H1 (cell line): ENCODE data around the gene RPS6KC1. TPM values are rescaled to one million over a fixed set of nuclear protein-coding genes. Genes with fewer than 3 reads are reported as not detected.
"Not testable (repeated sequence)": the region's sequence is repeated elsewhere in the genome, so short reads cannot be mapped to it uniquely, and the experiment has no call there.

ENCODE experiments used
- CTCF ChIA-PET: fragments of 300-600 bp; sonication (Branson Sonifier 250); formaldehyde crosslinking; loops from one replicate; lab custom pipeline; 2021; ENCODE audit not compliant: partially characterized antibody; lab: Charles Lee
- POLR2A ChIA-PET: fragments of 300-600 bp; sonication (Branson Sonifier 250); formaldehyde crosslinking; loops from one replicate; lab custom pipeline; 2021; ENCODE audit warnings: inconsistent platforms; ENCODE audit not compliant: partially characterized antibody; lab: Charles Lee
- DNase-seq, 2 experiments: peaks; one replicate each; pipeline versions ENCODE4 v3.0.0 to v3.0.0-alpha.2; 2010 to 2022; ENCODE audit warnings: low spot score in 2 of 2, low read depth in 1 of 2, mixed read lengths in 1 of 2
- FAIRE-seq: peaks from 2 replicates; lab custom pipeline; 2011; peaks lifted over from hg19 to GRCh38; lab: Jason Lieb, UNC
- H2AFZ ChIP-seq: 2 replicates; pipeline ENCODE4 v1.8.1; 2012; ENCODE audit warnings: low read length, inconsistent platforms
- H2AK5ac ChIP-seq: 2 replicates; pipeline ENCODE4 v1.6.1; 2013; ENCODE audit warnings: low read depth, low read length
- H2BK120ac ChIP-seq: replicated peaks from 2 replicates; pipeline ENCODE3; 2013; ENCODE audit warnings: low read depth, low read length, inconsistent platforms
- H2BK12ac ChIP-seq: 2 replicates; pipeline ENCODE4 v1.6.1; 2013; ENCODE audit warnings: low read depth, low read length
- H2BK15ac ChIP-seq: 2 replicates; pipeline ENCODE4 v1.6.1; 2013; ENCODE audit warnings: low read length
- H2BK20ac ChIP-seq: 2 replicates; pipeline ENCODE4 v1.6.1; 2013; ENCODE audit warnings: low read length
- H2BK5ac ChIP-seq: 2 replicates; pipeline ENCODE4 v1.6.1; 2013; ENCODE audit warnings: low read depth, low read length
- H3K14ac ChIP-seq: 2 replicates; pipeline ENCODE4 v1.6.1; 2013; ENCODE audit warnings: inconsistent platforms; ENCODE audit not compliant: insufficient read length
- H3K18ac ChIP-seq: 2 replicates; pipeline ENCODE4 v1.6.1; 2013; ENCODE audit warnings: low read length; ENCODE audit errors: extremely low read depth
- H3K23ac ChIP-seq: 2 replicates; pipeline ENCODE4 v1.6.1; 2013; ENCODE audit warnings: inconsistent platforms; ENCODE audit not compliant: insufficient read length
- H3K23me2 ChIP-seq: 2 replicates; pipeline ENCODE4 v1.6.1; 2013; ENCODE audit warnings: low read depth, low read length
- H3K27ac ChIP-seq: 2 replicates; pipeline ENCODE4 v1.6.1; 2011; ENCODE audit warnings: low read depth, low read length, inconsistent platforms
- H3K27me3 ChIP-seq, 4 experiments: replicated peaks in 1 of 4; 1 replicate in 1 of 4; 2 replicates in 3 of 4; pipeline versions ENCODE4 v1.6.1 to v1.8.1; 2011 to 2013; ENCODE audit warnings: low read length in 3 of 4, mild to moderate bottlenecking in 3 of 4, inconsistent platforms in 2 of 4, mixed read lengths in 2 of 4, moderate library complexity in 1 of 4; ENCODE audit not compliant: control insufficient read depth in 3 of 4, insufficient read depth in 3 of 4; ENCODE audit errors: extremely low read depth in 1 of 4
- H3K36me3 ChIP-seq, 4 experiments: 2 replicates each; pipeline versions ENCODE4 v1.6.1 to v1.8.1; 2011 to 2013; ENCODE audit warnings: mild to moderate bottlenecking in 4 of 4, low read length in 3 of 4, moderate library complexity in 2 of 4, control low read depth in 1 of 4, inconsistent platforms in 1 of 4; ENCODE audit not compliant: insufficient read depth in 4 of 4, control insufficient read depth in 2 of 4
- H3K4ac ChIP-seq: replicated peaks from 2 replicates; pipeline ENCODE3; 2013; ENCODE audit warnings: low read length, low read depth, mixed read lengths, inconsistent platforms; ENCODE audit not compliant: insufficient read length
- H3K4me1 ChIP-seq, 4 experiments: replicated peaks in 1 of 4; 1 replicate in 1 of 4; 2 replicates in 3 of 4; pipeline versions ENCODE4 v1.6.1 to v1.8.1; 2011 to 2013; ENCODE audit warnings: low read length in 3 of 4, inconsistent platforms in 2 of 4, mixed read lengths in 1 of 4; ENCODE audit not compliant: insufficient read depth in 4 of 4, control insufficient read depth in 3 of 4
- H3K4me2 ChIP-seq, 2 experiments: 2 replicates each; pipeline versions ENCODE4 v1.6.1 to v1.8.1; 2011 to 2013; ENCODE audit warnings: low read depth in 2 of 2, low read length in 2 of 2, control low read depth in 1 of 2, inconsistent platforms in 1 of 2, mild to moderate bottlenecking in 1 of 2; ENCODE audit not compliant: insufficient read depth in 1 of 2
- H3K4me3 ChIP-seq, 4 experiments: fragments of 200-600, 300-600 bp in 1 of 4; sonication (generic), shearing (Covaris generic), sonication (Bioruptor Twin) in 1 of 4; 2 replicates each; pipeline versions ENCODE4 v1.5.1 to v1.8.1; 2011 to 2016; ENCODE audit warnings: low read length in 4 of 4, low read depth in 3 of 4, control low read depth in 2 of 4, inconsistent platforms in 2 of 4, mild to moderate bottlenecking in 2 of 4, mixed read lengths in 1 of 4, moderate library complexity in 1 of 4; ENCODE audit not compliant: insufficient read depth in 2 of 4; ENCODE audit errors: extremely low read depth in 1 of 4
- H3K56ac ChIP-seq: replicated peaks from 2 replicates; pipeline ENCODE3; 2013; ENCODE audit warnings: low read depth, mild to moderate bottlenecking, mixed read lengths, low read length, inconsistent platforms; ENCODE audit not compliant: insufficient read length
- H3K79me1 ChIP-seq: 2 replicates; pipeline ENCODE4 v1.6.1; 2013; ENCODE audit warnings: low read depth, low read length, control low read depth
- H3K79me2 ChIP-seq, 2 experiments: 2 replicates each; pipeline versions ENCODE4 v1.6.1 to v1.8.1; 2012 to 2013; ENCODE audit warnings: low read length in 2 of 2, mild to moderate bottlenecking in 2 of 2, inconsistent platforms in 1 of 2; ENCODE audit not compliant: insufficient read depth in 2 of 2, control insufficient read depth in 1 of 2
- H3K9ac ChIP-seq, 4 experiments: replicated peaks in 1 of 4; 1 replicate in 1 of 4; 2 replicates in 3 of 4; pipeline versions ENCODE4 v1.6.1 to v1.8.1; 2011 to 2013; ENCODE audit warnings: low read depth in 3 of 4, low read length in 3 of 4, control low read depth in 2 of 4, mild to moderate bottlenecking in 2 of 4, moderate library complexity in 2 of 4, inconsistent platforms in 1 of 4; ENCODE audit errors: extremely low read depth in 1 of 4
- H3K9me3 ChIP-seq, 2 experiments: 2 replicates each; pipeline versions ENCODE4 v1.6.1 to v1.8.1; 2012 to 2013; ENCODE audit warnings: mild to moderate bottlenecking in 2 of 2, moderate library complexity in 2 of 2, control low read depth in 1 of 2, inconsistent platforms in 1 of 2, low read depth in 1 of 2, low read length in 1 of 2, mixed read lengths in 1 of 2; ENCODE audit not compliant: insufficient read depth in 2 of 2
- H4K20me1 ChIP-seq, 2 experiments: replicated peaks in 1 of 2; 2 replicates each; pipeline versions ENCODE3 to v1.8.1; 2011 to 2013; ENCODE audit warnings: inconsistent platforms in 2 of 2, low read length in 2 of 2, mild to moderate bottlenecking in 1 of 2; ENCODE audit not compliant: insufficient read depth in 2 of 2, control insufficient read depth in 1 of 2
- H4K5ac ChIP-seq: 2 replicates; pipeline ENCODE4 v1.6.1; 2013; ENCODE audit warnings: low read length, low read depth, mixed read lengths, inconsistent platforms; ENCODE audit not compliant: insufficient read length
- H4K8ac ChIP-seq: 2 replicates; pipeline ENCODE4 v1.8.0; 2013; ENCODE audit warnings: mild to moderate bottlenecking, moderate library complexity, low read length, inconsistent platforms; ENCODE audit not compliant: insufficient read depth; ENCODE audit errors: extremely low read depth
- H4K91ac ChIP-seq: replicated peaks from 2 replicates; pipeline ENCODE3; 2013; ENCODE audit warnings: low read length, mixed read lengths, inconsistent platforms; ENCODE audit not compliant: insufficient read length
- whole genome bisulfite sequencing, 2 experiments: shearing (Covaris generic) in 1 of 2; methylation state at CpG; one replicate each; pipeline versions ENCODE4 v1.1.6 to v1.1.7; 2013 to 2015; ENCODE audit warnings: low lambda C conversion rate in 2 of 2, mixed read lengths in 2 of 2, inconsistent platforms in 1 of 2, low coverage in 1 of 2, missing lambda C conversion rate in 1 of 2; ENCODE audit not compliant: insufficient replicate concordance in 2 of 2, insufficient coverage in 1 of 2, insufficient read length in 1 of 2; ENCODE audit errors: extremely low coverage in 1 of 2, missing lambda C conversion rate in 1 of 2; 5-methylcytosine and 5-hydroxymethylcytosine counted together
- polyA plus RNA-seq, 7 experiments: library from polyadenylated mRNA; depleted of rRNA in 3 of 7; stranded (reverse) in 5 of 7; unstranded in 2 of 7; fragments of >200 nt in 5 of 7; fragments of 200-250 nt in 2 of 7; gene quantifications; 1 replicate in 5 of 7; 2 replicates in 1 of 7; 4 replicates in 1 of 7; pipeline versions ENCODE4 v1.2.1 to v1.2.3, GENCODE V29; 2011 to 2013; ENCODE audit warnings: missing spikeins in 2 of 7, mixed read lengths in 2 of 7
- total RNA-seq: library from RNA; stranded (reverse); fragmentation: NEBNext Ultra II Directional; extraction: Animal tissue kit (Norgen Biotek cat#: 25700); gene quantifications from 2 replicates; pipeline ENCODE4 v1.2.1, GENCODE V29; 2021

RPS6KC1 gene
- total and polyA plus RNA-seq, 2 of the 8 experiments (the other 6 are each of a cell fraction or from before 2014, with no cell fraction given), result 4.9 to 17.6 TPM

GRCh38 chr1:213117699-213118180 is 66.7 kb downstream of the RPS6KC1 start:
- H3K4me3 ChIP-seq, DNase-seq, H3K36me3 ChIP-seq, H3K79me1 ChIP-seq, H2BK12ac ChIP-seq, FAIRE-seq, H2BK120ac ChIP-seq, H3K4me2 ChIP-seq, H2AK5ac ChIP-seq, H3K23ac ChIP-seq, H3K18ac ChIP-seq, H3K56ac ChIP-seq, H3K27ac ChIP-seq, H3K4ac ChIP-seq, H3K79me2 ChIP-seq, H2AFZ ChIP-seq, H4K20me1 ChIP-seq, H4K5ac ChIP-seq, H4K8ac ChIP-seq, H3K27me3 ChIP-seq, H3K9ac ChIP-seq, H3K14ac ChIP-seq, H2BK20ac ChIP-seq, H3K9me3 ChIP-seq, H2BK5ac ChIP-seq, H4K91ac ChIP-seq, H3K23me2 ChIP-seq, H3K4me1 ChIP-seq, H2BK15ac ChIP-seq, POLR2A ChIA-PET: not testable (repeated sequence)
- 96% methylated on average over 4 of the region's 4 CpGs; no CpG with 5 or more reads in 1 of the 2 experiments for WGBS, 2 experiments
- CTCF ChIA-PET, result interaction anchor here (0.6 kb wide), 1 partner anchor 1005 kb away, joined by 3 read pairs; no protein-coding TSS in a partner anchor
